NCI-H1105 (cell line): Measurements from ENCODE around the gene C11orf86.

ENCODE experiments used
- DNase-seq: peaks from one replicate; lab custom pipeline; 2025; lab: John Stamatoyannopoulos, UW

Gene C11orf86

DNA sequence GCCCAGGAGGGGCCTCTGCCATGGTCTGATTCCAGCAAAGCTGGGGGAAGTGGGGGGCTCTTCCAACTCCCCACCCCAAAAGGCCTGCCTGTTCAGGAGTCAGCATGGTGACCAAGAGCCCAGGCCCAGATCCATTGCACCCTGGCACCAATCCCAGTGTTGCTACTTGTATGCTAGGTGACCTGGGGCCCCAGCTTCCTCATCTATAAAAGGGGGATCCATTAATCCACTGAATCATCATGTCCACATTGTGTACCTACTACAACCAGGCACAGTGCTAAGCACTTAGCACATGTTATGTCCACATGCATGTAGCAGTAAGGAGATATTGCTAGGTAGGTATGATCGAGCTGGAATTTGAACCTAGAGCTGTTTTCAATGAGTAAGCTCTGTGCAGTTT lies 49.9 kb downstream of the C11orf86 start:
- DNase-seq: no peak

DNA sequence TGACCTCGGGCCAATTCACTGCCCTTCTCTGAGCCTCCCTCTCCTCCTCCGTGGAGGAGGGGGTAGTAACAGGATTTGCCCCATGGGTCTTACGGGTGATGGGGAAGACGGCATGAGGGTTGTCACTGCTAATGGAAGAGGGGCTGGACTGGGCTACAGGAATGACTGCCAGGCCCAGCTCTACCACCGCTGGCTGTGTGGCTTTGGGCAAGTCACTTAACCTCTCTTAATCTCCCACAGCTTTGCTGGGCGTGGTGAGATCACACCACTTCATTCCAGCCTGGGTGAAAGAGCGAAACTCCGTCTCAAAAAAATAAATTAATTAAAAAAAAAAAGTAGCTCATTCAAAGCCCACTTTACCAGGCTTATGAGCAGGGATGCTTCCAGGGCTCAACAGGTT lies 50.6 kb downstream of the C11orf86 start:
- DNase-seq: no peak
